Measurements from ENCODE around the gene DDX10. TPM values are rescaled to one million over a fixed set of nuclear protein-coding genes. Genes with fewer than 3 reads are reported as not detected.

The DDX10 gene
- total RNA-seq, 1 donor from 2014 or later: 32.2 TPM

- Histone ChIP-seq H4K20me1 (ENCODE audit: insufficient read depth, low read length) (no peaks in the 10 kb centered on the region), H2AFZ (ENCODE audit: low read depth, low read length) (no peak overlapping the region), H3K4me3 (ENCODE audit: insufficient read depth, low read depth, low read length) (no peak overlapping the region), H3K4me1 (ENCODE audit: insufficient read depth, low read length) (no peaks in the 10 kb centered on the region), H3K79me2 (ENCODE audit: insufficient read depth, low read length) (no peaks in the 10 kb centered on the region), H3K9me3 (ENCODE audit: insufficient read depth, low read depth, low read length) (peaks cover 12% of the 10 kb centered on the region), H3K27ac (ENCODE audit: low read depth, low read length) (no peak overlapping the region), H3K27me3 (ENCODE audit: insufficient read depth, low read length) (no peaks in the 10 kb centered on the region), H3K4me2 (ENCODE audit: low read length) (no peak overlapping the region), H3K9ac (ENCODE audit: low read length) (no peak overlapping the region), H3K36me3 (ENCODE audit: insufficient read depth, low read length) (no peaks in the 10 kb centered on the region)
- H3K27ac Mint-ChIP-seq (ENCODE audit: unreplicated experiment): no peak overlapping the region
- TF ChIP-seq CTCF (IDR thresholded peaks at IDR 0.05; ENCODE audit: insufficient read depth, low read depth, low read length) (no peak), EZH2 (IDR thresholded peaks at IDR 0.05; ENCODE audit: insufficient read depth, low read length) (no peak)
- no peaks in the 10 kb centered on the region for H3K27me3 Mint-ChIP-seq (ENCODE audit: low read depth, unreplicated experiment)
- no peaks in the 10 kb centered on the region for H3K36me3 Mint-ChIP-seq (ENCODE audit: low read depth, unreplicated experiment)
- H3K4me1 Mint-ChIP-seq (ENCODE audit: low read depth, unreplicated experiment): peaks cover 5% of the 10 kb centered on the region
- DNase-seq (ENCODE audit: low read depth): no peak
- no peaks in the 10 kb centered on the region for H3K9me3 Mint-ChIP-seq (ENCODE audit: unreplicated experiment)
- no peak for FAIRE-seq
- H3K4me3 Mint-ChIP-seq (ENCODE audit: unreplicated experiment): no peak overlapping the region
Observed at GRCh38 chr11:108628812-108629211, 36.1 kb upstream of the DDX10 start.

GRCh38 chr11:108629274-108629673, 35.6 kb upstream of the DDX10 start:
- Histone ChIP-seq H2AFZ (ENCODE audit: low read depth, low read length) (no peak overlapping the region), H4K20me1 (ENCODE audit: insufficient read depth, low read length) (no peaks in the 10 kb centered on the region), H3K27me3 (ENCODE audit: insufficient read depth, low read length) (no peaks in the 10 kb centered on the region), H3K4me2 (ENCODE audit: low read length) (no peak overlapping the region), H3K36me3 (ENCODE audit: insufficient read depth, low read length) (no peaks in the 10 kb centered on the region), H3K4me3 (ENCODE audit: insufficient read depth, low read depth, low read length) (no peak overlapping the region), H3K27ac (ENCODE audit: low read depth, low read length) (no peak overlapping the region), H3K9me3 (ENCODE audit: insufficient read depth, low read depth, low read length) (peaks cover 12% of the 10 kb centered on the region), H3K9ac (ENCODE audit: low read length) (no peak overlapping the region), H3K79me2 (ENCODE audit: insufficient read depth, low read length) (no peaks in the 10 kb centered on the region), H3K4me1 (ENCODE audit: insufficient read depth, low read length) (no peaks in the 10 kb centered on the region)
- Mint-ChIP-seq H3K36me3 (ENCODE audit: low read depth, unreplicated experiment) (no peaks in the 10 kb centered on the region), H3K27me3 (ENCODE audit: low read depth, unreplicated experiment) (no peaks in the 10 kb centered on the region), H3K9me3 (ENCODE audit: unreplicated experiment) (no peaks in the 10 kb centered on the region), H3K4me1 (ENCODE audit: low read depth, unreplicated experiment) (peaks cover 5% of the 10 kb centered on the region), H3K27ac (ENCODE audit: unreplicated experiment) (no peak overlapping the region), H3K4me3 (ENCODE audit: unreplicated experiment) (no peak overlapping the region)
- no peak for TF ChIP-seq CTCF (IDR thresholded peaks at IDR 0.05; ENCODE audit: insufficient read depth, low read depth, low read length)
- TF ChIP-seq EZH2 (IDR thresholded peaks at IDR 0.05; ENCODE audit: insufficient read depth, low read length): no peak
- FAIRE-seq: no peak
- no peak for DNase-seq (ENCODE audit: low read depth)

- Mint-ChIP-seq H3K4me1 (ENCODE audit: low read depth, unreplicated experiment) (peaks cover 12% of the 10 kb centered on the region), H3K27me3 (ENCODE audit: low read depth, unreplicated experiment) (no peaks in the 10 kb centered on the region), H3K9me3 (ENCODE audit: unreplicated experiment) (no peaks in the 10 kb centered on the region), H3K36me3 (ENCODE audit: low read depth, unreplicated experiment) (no peaks in the 10 kb centered on the region), H3K27ac (ENCODE audit: unreplicated experiment) (no peak overlapping the region), H3K4me3 (ENCODE audit: unreplicated experiment) (no peak overlapping the region)
- no peak overlapping the region for H2AFZ ChIP-seq (ENCODE audit: low read depth, low read length)
- H3K27me3 ChIP-seq (ENCODE audit: insufficient read depth, low read length): no peaks in the 10 kb centered on the region
- H3K4me1 ChIP-seq (ENCODE audit: insufficient read depth, low read length): no peaks in the 10 kb centered on the region
- H4K20me1 ChIP-seq (ENCODE audit: insufficient read depth, low read length): no peaks in the 10 kb centered on the region
- TF ChIP-seq CTCF (IDR thresholded peaks at IDR 0.05; ENCODE audit: insufficient read depth, low read depth, low read length) (no peak), EZH2 (IDR thresholded peaks at IDR 0.05; ENCODE audit: insufficient read depth, low read length) (no peak)
- no peaks in the 10 kb centered on the region for H3K36me3 ChIP-seq (ENCODE audit: insufficient read depth, low read length)
- H3K79me2 ChIP-seq (ENCODE audit: insufficient read depth, low read length): no peaks in the 10 kb centered on the region
- no peak overlapping the region for H3K4me2 ChIP-seq (ENCODE audit: low read length)
- H3K9me3 ChIP-seq (ENCODE audit: insufficient read depth, low read depth, low read length): peaks cover 12% of the 10 kb centered on the region
- no peak overlapping the region for H3K9ac ChIP-seq (ENCODE audit: low read length)
- FAIRE-seq: no peak
- no peak overlapping the region for H3K4me3 ChIP-seq (ENCODE audit: insufficient read depth, low read depth, low read length)
- no peak overlapping the region for H3K27ac ChIP-seq (ENCODE audit: low read depth, low read length)
- DNase-seq (ENCODE audit: low read depth): no peak
Observed at GRCh38 chr11:108632041-108632704, 32.7 kb upstream of the DDX10 start.
